HUES48 (cell line): ENCODE measurements around the gene EPHA2.

Experiments used
- H3K27ac ChIP-seq: one replicate; pipeline ENCODE4 v1.7.0; 2013; ENCODE audit warnings: low read depth, low read length, inconsistent platforms
- H3K27me3 ChIP-seq: 2 replicates; pipeline ENCODE4 v1.6.1; 2013; ENCODE audit warnings: mild to moderate bottlenecking, low read length; ENCODE audit not compliant: control insufficient read depth, insufficient read depth
- H3K36me3 ChIP-seq: 2 replicates; pipeline ENCODE4 v1.6.1; 2013; ENCODE audit warnings: low read length; ENCODE audit not compliant: control insufficient read depth, insufficient read depth
- H3K4me1 ChIP-seq: 2 replicates; pipeline ENCODE4 v1.6.1; 2013; ENCODE audit warnings: mild to moderate bottlenecking, low read length; ENCODE audit not compliant: control insufficient read depth, insufficient read depth
- H3K4me3 ChIP-seq: 2 replicates; pipeline ENCODE4 v1.5.1; 2013; ENCODE audit warnings: mild to moderate bottlenecking, low read depth, low read length
- H3K9ac ChIP-seq: 2 replicates; pipeline ENCODE4 v1.6.1; 2013; ENCODE audit warnings: mild to moderate bottlenecking, low read depth, low read length, moderate library complexity
- H3K9me3 ChIP-seq: 2 replicates; pipeline ENCODE4 v1.6.1; 2013; ENCODE audit warnings: low read length; ENCODE audit not compliant: control insufficient read depth, insufficient read depth

Gene EPHA2

GRCh38 chr1:16083486-16083885, 72.4 kb downstream of the EPHA2 start:
- Histone ChIP-seq H3K9ac (no peak overlapping the region), H3K4me1 (peaks cover 5% of the 10 kb centered on the region; the same call in 1 of the 2 replicates), H3K27ac (no peak overlapping the region), H3K27me3 (no peaks in the 10 kb centered on the region), H3K36me3 (no peaks in the 10 kb centered on the region), H3K4me3 (no peak overlapping the region), H3K9me3 (no peaks in the 10 kb centered on the region)

- Histone ChIP-seq H3K27ac (no peak overlapping the region), H3K4me3 (no peak overlapping the region), H3K36me3 (no peaks in the 10 kb centered on the region), H3K9me3 (no peaks in the 10 kb centered on the region), H3K9ac (no peak overlapping the region), H3K4me1 (peaks cover 5% of the 10 kb centered on the region; the same call in 1 of the 2 replicates), H3K27me3 (no peaks in the 10 kb centered on the region; the same call in 1 of the 2 replicates)
These were observed 73.4 kb downstream of the EPHA2 start for GRCh38 chr1:16082283-16083038.

- Histone ChIP-seq H3K9me3 (no peaks in the 10 kb centered on the region), H3K9ac (no peak overlapping the region), H3K4me3 (no peak overlapping the region), H3K27me3 (peaks cover under 1% of the 10 kb centered on the region; the same call in 1 of the 2 replicates), H3K4me1 (peaks cover 5% of the 10 kb centered on the region; the same call in 1 of the 2 replicates), H3K36me3 (no peaks in the 10 kb centered on the region), H3K27ac (no peak overlapping the region)
These were observed 74.2 kb downstream of the EPHA2 start for GRCh38 chr1:16081636-16082035.

- no peak overlapping the region for H3K27ac ChIP-seq
- no peak overlapping the region for H3K9ac ChIP-seq
- no peak overlapping the region for H3K4me3 ChIP-seq
- peaks cover 5% of the 10 kb centered on the region; the same call in 1 of the 2 replicates for H3K4me1 ChIP-seq
- no peaks in the 10 kb centered on the region for H3K36me3 ChIP-seq
- H3K27me3 ChIP-seq, result peaks cover 11% of the 10 kb centered on the region
- H3K9me3 ChIP-seq, result no peaks in the 10 kb centered on the region
These were observed 75.3 kb downstream of the EPHA2 start for GRCh38 chr1:16080422-16081150.

GRCh38 chr1:16078925-16079656, 76.8 kb downstream of the EPHA2 start:
- H3K4me3 ChIP-seq, result no peak overlapping the region
- H3K9ac ChIP-seq, result no peak overlapping the region
- peaks cover 5% of the 10 kb centered on the region; the same call in 1 of the 2 replicates for H3K4me1 ChIP-seq
- no peaks in the 10 kb centered on the region for H3K9me3 ChIP-seq
- no peak overlapping the region for H3K27ac ChIP-seq
- peaks cover 26% of the 10 kb centered on the region for H3K27me3 ChIP-seq
- H3K36me3 ChIP-seq, result no peaks in the 10 kb centered on the region

- Histone ChIP-seq H3K36me3 (no peaks in the 10 kb centered on the region), H3K27ac (no peak overlapping the region), H3K9ac (no peak overlapping the region), H3K9me3 (no peaks in the 10 kb centered on the region), H3K4me3 (no peak overlapping the region), H3K27me3 (peaks cover 39% of the 10 kb centered on the region), H3K4me1 (peaks cover 5% of the 10 kb centered on the region; the same call in 1 of the 2 replicates)
These were observed 78.2 kb downstream of the EPHA2 start for GRCh38 chr1:16077406-16078245.

- Histone ChIP-seq H3K9ac (no peak overlapping the region), H3K27me3 (peaks cover 47% of the 10 kb centered on the region), H3K36me3 (no peaks in the 10 kb centered on the region), H3K4me3 (no peak overlapping the region), H3K27ac (no peak overlapping the region), H3K4me1 (peaks cover 5% of the 10 kb centered on the region; the same call in 1 of the 2 replicates), H3K9me3 (no peaks in the 10 kb centered on the region)
These were observed 79.0 kb downstream of the EPHA2 start for GRCh38 chr1:16076865-16077238.

- Histone ChIP-seq H3K9ac (no peak overlapping the region), H3K36me3 (no peaks in the 10 kb centered on the region), H3K27ac (no peak overlapping the region), H3K27me3 (peaks cover 50% of the 10 kb centered on the region), H3K9me3 (no peaks in the 10 kb centered on the region), H3K4me1 (peaks cover 5% of the 10 kb centered on the region; the same call in 1 of the 2 replicates), H3K4me3 (no peak overlapping the region)
These were observed 79.6 kb downstream of the EPHA2 start for GRCh38 chr1:16076031-16076864.

GRCh38 chr1:16075337-16076030, 80.4 kb downstream of the EPHA2 start:
- Histone ChIP-seq H3K36me3 (no peaks in the 10 kb centered on the region), H3K27me3 (peaks cover 57% of the 10 kb centered on the region), H3K9ac (no peak overlapping the region), H3K27ac (no peak overlapping the region), H3K4me1 (peaks cover 5% of the 10 kb centered on the region; the same call in 1 of the 2 replicates), H3K9me3 (no peaks in the 10 kb centered on the region), H3K4me3 (no peak overlapping the region)
